ENCODE results near the gene SPDYE3.
"Not testable (repeated sequence)": the region's sequence is repeated elsewhere in the genome, so short reads cannot be mapped to it uniquely, and the experiment has no call there.

The SPDYE3 gene

GRCh38 chr7:100352984-100353684 lies 45.6 kb downstream of the SPDYE3 start:
- DNase-seq = no peak

GRCh38 chr7:100353685-100354330 lies 46.3 kb downstream of the SPDYE3 start:
- no peak for DNase-seq

GRCh38 chr7:100356416-100357068 lies 49.0 kb downstream of the SPDYE3 start:
- DNase-seq = no peak

GRCh38 chr7:100357131-100357561 lies 49.6 kb downstream of the SPDYE3 start:
- no peak for DNase-seq

GRCh38 chr7:100358027-100358856 lies 50.7 kb downstream of the SPDYE3 start, which contains the start of gene PILRB:
Gene PILRB (plus strand): TSS chr7:100358117. CDS start chr7:100358303, 186 bp downstream.
- no peak for DNase-seq

- DNase-seq = no peak
Observed at GRCh38 chr7:100358857-100359212, 51.3 kb downstream of the SPDYE3 start.

- DNase-seq = no peak
Observed at GRCh38 chr7:100360135-100360854, 52.8 kb downstream of the SPDYE3 start.

- no peak for DNase-seq
Observed at GRCh38 chr7:100363098-100363497, 55.6 kb downstream of the SPDYE3 start.

GRCh38 chr7:100363797-100364196 lies 56.3 kb downstream of the SPDYE3 start:
- DNase-seq = not testable (repeated sequence)

- DNase-seq = no peak
Observed at GRCh38 chr7:100364480-100364879, 57.0 kb downstream of the SPDYE3 start.

GRCh38 chr7:100365998-100366367 lies 58.5 kb downstream of the SPDYE3 start:
- DNase-seq = not testable (repeated sequence)

- no peak for DNase-seq
Observed at GRCh38 chr7:100366411-100367250, 59.1 kb downstream of the SPDYE3 start.

- DNase-seq = no peak
Observed at GRCh38 chr7:100367251-100367620, 59.7 kb downstream of the SPDYE3 start.

GRCh38 chr7:100367676-100368613 lies 60.4 kb downstream of the SPDYE3 start:
- DNase-seq = no peak

GRCh38 chr7:100369105-100369504 lies 61.6 kb downstream of the SPDYE3 start:
- no peak for DNase-seq

- no peak for DNase-seq
Observed at GRCh38 chr7:100370303-100370702, 62.8 kb downstream of the SPDYE3 start.

GRCh38 chr7:100370746-100371145 lies 63.2 kb downstream of the SPDYE3 start:
- no peak for DNase-seq

- no peak for DNase-seq
Observed at GRCh38 chr7:100371561-100372171, 64.2 kb downstream of the SPDYE3 start.

Data from NCI-H774 (cell line).